B cell (primary cell): ENCODE results near the gene PSMD6. TPM values are rescaled to one million over a fixed set of nuclear protein-coding genes. Genes with fewer than 3 reads are reported as not detected.

Experiments
- ATAC-seq: fragments of 200-7000 bp; cut with Tn5 transposase; one replicate; pipeline ENCODE4 v1.10.0; 2021; ENCODE audit warnings: low read depth, mild to moderate bottlenecking, moderate number of reproducible peaks, moderate library complexity
- CTCF ChIA-PET: fragments of 350-600 bp; sonication (Branson Sonifier 250); formaldehyde crosslinking; loops from one replicate; lab custom pipeline; 2021; ENCODE audit warnings: antibody characterized with exemption, inconsistent platforms; lab: Charles Lee
- POLR2A ChIA-PET: fragments of 350-600 bp; sonication (Branson Sonifier 250); formaldehyde crosslinking; loops from one replicate; lab custom pipeline; 2021; ENCODE audit warnings: antibody characterized with exemption; lab: Charles Lee
- DNase-seq: peaks from one replicate; pipeline ENCODE4 v3.0.0; 2013
- H2AFZ ChIP-seq: 2 replicates; pipeline ENCODE4 v1.6.1; 2012; ENCODE audit warnings: mild to moderate bottlenecking, low read depth, low read length; ENCODE audit not compliant: insufficient read depth, poor library complexity, severe bottlenecking
- H3K27ac ChIP-seq, 2 donors: 1 replicate in 1 of 2; 2 replicates in 1 of 2; pipeline ENCODE4 v1.5.1; 2012 to 2013; ENCODE audit warnings: low read length in 2 of 2, mild to moderate bottlenecking in 2 of 2, moderate library complexity in 1 of 2
- H3K27me3 ChIP-seq, 4 experiments: fragments of 200-600 bp in 1 of 4; sonication (generic) in 1 of 4; replicated peaks in 1 of 4; 1 replicate in 2 of 4; 2 replicates in 2 of 4; pipeline versions ENCODE4 v1.6.1 to v1.7.0; 2013 to 2016; ENCODE audit warnings: low read length in 3 of 4, mild to moderate bottlenecking in 2 of 4, mixed read lengths in 1 of 4, moderate library complexity in 1 of 4; ENCODE audit not compliant: insufficient read depth in 4 of 4, control insufficient read depth in 3 of 4; ENCODE audit errors: control extremely low read depth in 1 of 4
- H3K36me3 ChIP-seq, 2 experiments: replicated peaks in 1 of 2; 1 replicate in 1 of 2; 2 replicates in 1 of 2; pipeline versions ENCODE4 v1.6.1 to v1.7.1; 2013; ENCODE audit warnings: low read length in 1 of 2; ENCODE audit not compliant: insufficient read depth in 2 of 2, control insufficient read depth in 1 of 2; ENCODE audit errors: control extremely low read depth in 1 of 2, extremely low read depth in 1 of 2
- H3K4me1 ChIP-seq, 2 donors: fragments of 200-600 bp in 1 of 2; sonication (generic) in 1 of 2; 1 replicate in 1 of 2; 2 replicates in 1 of 2; pipeline versions ENCODE4 v1.5.1 to v1.6.1; 2013 to 2017; ENCODE audit warnings: low read length in 2 of 2; ENCODE audit not compliant: control insufficient read depth in 2 of 2, insufficient read depth in 2 of 2
- H3K4me2 ChIP-seq: replicated peaks from 2 replicates; pipeline ENCODE3; 2012; ENCODE audit warnings: mild to moderate bottlenecking, low read depth, low read length; ENCODE audit not compliant: poor library complexity, severe bottlenecking
- H3K4me3 ChIP-seq, 5 experiments: fragments of 200-600 bp in 1 of 5; sonication (generic) in 1 of 5; 1 replicate in 3 of 5; 2 replicates in 2 of 5; pipeline versions ENCODE4 v1.5.1 to v1.7.0; 2011 to 2016; ENCODE audit warnings: low read length in 4 of 5, mild to moderate bottlenecking in 4 of 5, low read depth in 2 of 5, control low read depth in 1 of 5, moderate library complexity in 1 of 5; ENCODE audit not compliant: insufficient read depth in 1 of 5; ENCODE audit errors: control extremely low read depth in 1 of 5, extremely low read depth in 1 of 5
- H3K79me2 ChIP-seq: fragments of 200-600 bp; sonication (generic); one replicate; pipeline ENCODE4 v1.6.0; 2016; ENCODE audit warnings: low read length; ENCODE audit not compliant: control insufficient read depth, insufficient read depth
- H3K9ac ChIP-seq: fragments of 200-600 bp; sonication (generic); 2 replicates; pipeline ENCODE4 v1.6.1; 2017; ENCODE audit warnings: mild to moderate bottlenecking, low read length, moderate library complexity
- H3K9me3 ChIP-seq, 3 donors: one replicate each; pipeline versions ENCODE4 v1.6.1 to v1.7.1; 2013; ENCODE audit warnings: low read length in 2 of 3; ENCODE audit not compliant: control insufficient read depth in 2 of 3, insufficient read depth in 1 of 3; ENCODE audit errors: control extremely low read depth in 1 of 3
- H4K20me1 ChIP-seq: 2 replicates; pipeline ENCODE4 v1.6.0; 2012; ENCODE audit warnings: mild to moderate bottlenecking, low read length; ENCODE audit not compliant: insufficient read depth, control insufficient read depth, poor library complexity, severe bottlenecking
- H3K27ac Mint-ChIP-seq: one replicate; pipeline ENCODE4 v1.8.0; 2021; ENCODE audit warnings: mixed read lengths
- H3K27me3 Mint-ChIP-seq: one replicate; pipeline ENCODE4 v1.8.0; 2021; ENCODE audit warnings: mixed read lengths
- H3K4me1 Mint-ChIP-seq: one replicate; pipeline ENCODE4 v1.8.0; 2021; ENCODE audit warnings: mixed read lengths
- H3K4me3 Mint-ChIP-seq: one replicate; pipeline ENCODE4 v1.8.0; 2021; ENCODE audit warnings: mixed read lengths
- H3K9me3 Mint-ChIP-seq: one replicate; pipeline ENCODE4 v1.8.0; 2022; ENCODE audit warnings: mixed read lengths; ENCODE audit not compliant: insufficient read depth
- EZH2 ChIP-seq: IDR thresholded peaks from 2 replicates; pipeline ENCODE4 v1.6.1; 2012; ENCODE audit warnings: borderline replicate concordance, low read depth, mild to moderate bottlenecking, moderate library complexity, low read length; ENCODE audit not compliant: insufficient read depth, poor library complexity, severe bottlenecking
- WGBS: methylation state at CpG from one replicate; pipeline ENCODE4 v1.1.5; 2013; ENCODE audit warnings: missing lambda C conversion rate; ENCODE audit not compliant: insufficient coverage; 5-methylcytosine and 5-hydroxymethylcytosine counted together
- intact Hi-C: fragments of 100-400 bp; cut with micrococcal nuclease; formaldehyde crosslinking; loops from one replicate; pipeline ENCODE4 v1.10.0; 2022
- polyA plus RNA-seq: library from polyadenylated mRNA; depleted of rRNA; stranded (reverse); fragments of >200 nt; gene quantifications from 2 replicates; pipeline ENCODE4 v1.2.3, GENCODE V29; 2012
- total RNA-seq, 2 donors: library from RNA; stranded (reverse); fragments of 120-200 nt in 1 of 2; gene quantifications; 1 replicate in 1 of 2; 2 replicates in 1 of 2; pipeline versions ENCODE4 v1.2.3 to v1.2.4, GENCODE V29; 2013 to 2022
- TF ChIP-seq, protein P1 (sequence below): fragments of 200-600 bp; IDR thresholded peaks from one replicate; pipeline ENCODE4 v1.8.0; 2022; ENCODE audit warnings: antibody characterized with exemption, mild to moderate bottlenecking

Gene PSMD6
- total and polyA plus RNA-seq, 2 donors (not counting 1 experiment from before 2014, with no cell fraction given), result 34.7 to 63.4 TPM

DNA sequence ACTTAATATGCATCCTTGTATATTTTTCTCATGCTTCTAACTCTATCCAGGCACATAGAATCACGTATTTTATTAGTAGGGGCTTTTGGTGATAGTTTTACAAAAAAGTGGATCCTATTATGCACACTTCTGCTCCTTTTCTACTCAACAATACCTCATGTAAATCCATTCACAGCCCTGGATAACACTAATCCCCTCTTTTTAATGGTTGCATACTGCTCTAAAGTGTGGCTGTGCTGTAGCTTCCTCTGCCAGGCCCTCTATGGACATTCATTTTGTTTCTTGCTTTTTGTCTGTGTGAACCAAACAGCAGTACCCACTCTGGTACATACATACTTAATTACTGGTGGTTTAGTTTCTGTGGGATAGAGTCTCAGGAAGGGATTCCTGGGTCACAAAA, 59.8 kb downstream of the PSMD6 start:
- no peaks in the 10 kb centered on the region for H3K27me3 ChIP-seq
- Mint-ChIP-seq H3K27me3 (no peaks in the 10 kb centered on the region), H3K9me3 (no peaks in the 10 kb centered on the region), H3K4me1 (peaks cover 39% of the 10 kb centered on the region), H3K4me3 (no peak overlapping the region), H3K27ac (no peak overlapping the region)
- POLR2A ChIA-PET, result no interaction called here
- no peak for ATAC-seq
- H3K4me1 ChIP-seq, result peaks cover 18 to 23% of the 10 kb centered on the region in 2 donors
- peaks cover 1 to 5% of the 10 kb centered on the region in 2 experiments for H3K36me3 ChIP-seq
- H4K20me1 ChIP-seq, result peaks cover 12% of the 10 kb centered on the region
- H3K27ac ChIP-seq, result no peak overlapping the region
- no CpG with 5 or more reads among the region's 1 CpG for WGBS
- H3K4me3 ChIP-seq, result no peak overlapping the region
- no peak for TF ChIP-seq EZH2
- TF ChIP-seq, protein P1, sequence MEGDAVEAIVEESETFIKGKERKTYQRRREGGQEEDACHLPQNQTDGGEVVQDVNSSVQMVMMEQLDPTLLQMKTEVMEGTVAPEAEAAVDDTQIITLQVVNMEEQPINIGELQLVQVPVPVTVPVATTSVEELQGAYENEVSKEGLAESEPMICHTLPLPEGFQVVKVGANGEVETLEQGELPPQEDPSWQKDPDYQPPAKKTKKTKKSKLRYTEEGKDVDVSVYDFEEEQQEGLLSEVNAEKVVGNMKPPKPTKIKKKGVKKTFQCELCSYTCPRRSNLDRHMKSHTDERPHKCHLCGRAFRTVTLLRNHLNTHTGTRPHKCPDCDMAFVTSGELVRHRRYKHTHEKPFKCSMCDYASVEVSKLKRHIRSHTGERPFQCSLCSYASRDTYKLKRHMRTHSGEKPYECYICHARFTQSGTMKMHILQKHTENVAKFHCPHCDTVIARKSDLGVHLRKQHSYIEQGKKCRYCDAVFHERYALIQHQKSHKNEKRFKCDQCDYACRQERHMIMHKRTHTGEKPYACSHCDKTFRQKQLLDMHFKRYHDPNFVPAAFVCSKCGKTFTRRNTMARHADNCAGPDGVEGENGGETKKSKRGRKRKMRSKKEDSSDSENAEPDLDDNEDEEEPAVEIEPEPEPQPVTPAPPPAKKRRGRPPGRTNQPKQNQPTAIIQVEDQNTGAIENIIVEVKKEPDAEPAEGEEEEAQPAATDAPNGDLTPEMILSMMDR, result no peak
- intact Hi-C loops, result loop anchor here (5.0 kb wide), 2 partner anchors 51 to 59 kb away; partner anchors contain the start of genes PSMD6 and SCAANT1
- H3K9me3 ChIP-seq, result no peaks in the 10 kb centered on the region
- H2AFZ ChIP-seq, result no peak overlapping the region
- no peak for DNase-seq
- no peak overlapping the region for H3K4me2 ChIP-seq
- H3K79me2 ChIP-seq, result peaks cover 53% of the 10 kb centered on the region
- CTCF ChIA-PET, result interaction anchor here (0.6 to 5.1 kb wide), 5 partner anchors 9 to 67 kb away, joined by 3 to 28 read pairs (median 3); no protein-coding TSS in a partner anchor
- no peak overlapping the region for H3K9ac ChIP-seq

DNA sequence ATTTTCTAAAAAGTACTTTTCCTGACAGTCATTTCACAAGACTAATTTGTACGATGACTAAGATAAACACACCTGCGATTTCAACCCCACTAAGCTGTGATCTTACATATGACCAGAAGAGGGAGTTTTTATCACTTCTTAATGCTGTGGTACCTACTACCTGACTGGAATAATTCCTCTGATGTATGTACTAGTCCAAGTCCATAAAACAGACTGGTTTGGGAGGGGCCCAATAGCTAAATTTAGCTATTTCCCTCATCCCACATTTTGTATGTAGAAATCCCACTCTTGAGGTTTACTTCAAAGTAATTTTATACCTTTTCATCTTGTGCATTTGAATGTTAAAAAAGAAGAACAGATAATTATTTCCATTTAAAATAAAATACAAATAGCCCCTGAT, 61.4 kb downstream of the PSMD6 start:
- ChIA-PET CTCF (interaction anchor here (0.6 to 5.1 kb wide), 21 partner anchors 11 to 1560 kb away, joined by 3 to 28 read pairs (median 4); partner anchors contain the start of genes C3orf49 and SCAANT1), POLR2A (no interaction called here)
- Histone ChIP-seq H3K4me3 (no peak overlapping the region), H3K9ac (no peak overlapping the region), H2AFZ (no peak overlapping the region), H3K27me3 (no peaks in the 10 kb centered on the region), H3K36me3 (peaks cover 1 to 5% of the 10 kb centered on the region in 2 experiments), H3K4me2 (no peak overlapping the region), H3K4me1 (peaks cover 7 to 9% of the 10 kb centered on the region in 2 donors), H3K9me3 (no peaks in the 10 kb centered on the region), H3K79me2 (peaks cover 45% of the 10 kb centered on the region), H3K27ac (no peak overlapping the region), H4K20me1 (peaks cover 8% of the 10 kb centered on the region)
- ATAC-seq (peak; percentile 53), DNase-seq (peak; percentile 61)
- no CpG with 5 or more reads among the region's 2 CpGs for WGBS
- no peak overlapping the region for H3K27ac Mint-ChIP-seq
- H3K4me1 Mint-ChIP-seq, result peaks cover 37% of the 10 kb centered on the region
- no peaks in the 10 kb centered on the region for H3K27me3 Mint-ChIP-seq
- TF ChIP-seq, protein P1, result peak; percentile 84
- TF ChIP-seq EZH2, result no peak
- intact Hi-C loops, result loop anchor here (2.0 to 5.0 kb wide), 3 partner anchors 31 to 60 kb away; partner anchors contain the start of genes PSMD6 and SCAANT1
- no peaks in the 10 kb centered on the region for H3K9me3 Mint-ChIP-seq
- H3K4me3 Mint-ChIP-seq, result no peak overlapping the region
